Measurements from ENCODE around the gene KLHL29. TPM values are rescaled to one million over a fixed set of nuclear protein-coding genes. Genes with fewer than 3 reads are reported as not detected.

The KLHL29 gene
- total RNA-seq, 2 experiments from 2014 or later, result 2.9 to 3.5 TPM

DNA sequence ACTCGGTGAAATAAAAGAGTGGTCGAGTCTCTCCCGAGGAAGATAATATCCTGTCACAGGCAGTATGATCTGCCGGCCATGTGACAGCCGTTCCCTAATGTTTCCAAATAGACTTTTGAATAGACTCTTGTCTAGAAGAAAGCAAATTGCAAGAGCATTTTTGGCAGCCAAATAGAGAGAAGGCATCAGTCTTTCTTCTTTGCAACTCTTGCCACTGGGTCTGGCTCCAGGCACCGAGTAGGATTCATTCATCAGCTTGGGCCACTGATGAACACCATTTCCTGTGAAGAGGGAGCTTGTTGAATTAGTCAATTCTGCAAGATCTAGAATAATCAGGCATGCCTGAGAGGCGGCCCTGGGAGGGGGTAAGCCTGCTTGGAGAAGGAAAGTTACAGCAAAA is 165.6 kb downstream of the KLHL29 start:
- Mint-ChIP-seq H3K27ac (no peak overlapping the region), H3K9me3 (no peaks in the 10 kb centered on the region), H3K36me3 (ENCODE audit: low read depth) (no peaks in the 10 kb centered on the region), H3K4me3 (no peak overlapping the region), H3K4me1 (peaks cover 16% of the 10 kb centered on the region), H3K27me3 (no peaks in the 10 kb centered on the region)
- ChIA-PET CTCF (no interaction called here), POLR2A (no interaction called here)
- no peak for DNase-seq

DNA sequence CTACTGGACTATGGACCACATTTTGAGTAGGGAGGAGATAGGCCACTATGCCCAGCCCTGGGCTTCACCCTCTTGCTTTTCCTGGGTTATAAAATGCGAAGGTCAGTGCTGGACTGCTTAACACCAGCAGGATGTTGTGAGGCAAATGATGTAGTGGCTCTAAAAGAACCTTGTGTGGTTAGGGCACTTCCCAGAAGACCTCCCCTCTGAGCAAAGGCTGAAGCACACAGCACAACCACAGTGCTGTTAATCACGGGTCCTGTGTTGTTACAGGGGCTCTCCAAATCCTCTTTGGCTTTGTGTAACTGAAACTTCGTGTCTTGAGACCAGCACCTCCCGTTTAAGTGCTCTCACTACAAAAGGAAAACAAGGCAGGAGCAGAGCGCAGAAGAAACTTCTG is 166.9 kb downstream of the KLHL29 start:
- H3K4me3 Mint-ChIP-seq, result no peak overlapping the region
- H3K36me3 Mint-ChIP-seq (ENCODE audit: low read depth), result no peaks in the 10 kb centered on the region
- H3K27ac Mint-ChIP-seq, result no peak overlapping the region
- POLR2A ChIA-PET, result no interaction called here
- H3K27me3 Mint-ChIP-seq, result no peaks in the 10 kb centered on the region
- CTCF ChIA-PET, result no interaction called here
- peaks cover 16% of the 10 kb centered on the region for H3K4me1 Mint-ChIP-seq
- DNase-seq, result no peak
- H3K9me3 Mint-ChIP-seq, result no peaks in the 10 kb centered on the region

DNA sequence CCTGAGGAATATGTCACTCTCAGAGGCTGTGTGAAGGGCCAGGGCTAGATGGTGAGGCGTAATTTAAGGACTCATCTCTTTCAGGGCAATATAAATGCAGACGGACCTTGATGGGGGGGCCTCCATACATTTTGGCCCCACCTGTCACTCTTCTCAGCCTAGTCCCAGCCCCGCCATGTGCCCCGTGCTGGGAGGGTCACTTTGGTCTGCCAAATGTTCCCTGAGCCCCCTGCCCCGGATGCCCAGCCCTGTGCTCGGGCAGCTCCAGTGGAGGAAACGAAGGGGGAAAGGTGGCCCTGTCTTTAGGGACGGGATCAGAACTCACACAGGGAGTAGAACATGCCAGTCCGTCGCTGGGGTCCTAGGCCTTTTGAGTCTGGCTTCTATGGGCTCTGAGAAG is 168.6 kb downstream of the KLHL29 start:
- ChIA-PET POLR2A (no interaction called here), CTCF (no interaction called here)
- DNase-seq, result no peak
- Mint-ChIP-seq H3K27ac (no peak overlapping the region), H3K36me3 (ENCODE audit: low read depth) (no peaks in the 10 kb centered on the region), H3K4me3 (no peak overlapping the region), H3K9me3 (no peaks in the 10 kb centered on the region), H3K27me3 (no peaks in the 10 kb centered on the region), H3K4me1 (peaks cover 12% of the 10 kb centered on the region)

DNA sequence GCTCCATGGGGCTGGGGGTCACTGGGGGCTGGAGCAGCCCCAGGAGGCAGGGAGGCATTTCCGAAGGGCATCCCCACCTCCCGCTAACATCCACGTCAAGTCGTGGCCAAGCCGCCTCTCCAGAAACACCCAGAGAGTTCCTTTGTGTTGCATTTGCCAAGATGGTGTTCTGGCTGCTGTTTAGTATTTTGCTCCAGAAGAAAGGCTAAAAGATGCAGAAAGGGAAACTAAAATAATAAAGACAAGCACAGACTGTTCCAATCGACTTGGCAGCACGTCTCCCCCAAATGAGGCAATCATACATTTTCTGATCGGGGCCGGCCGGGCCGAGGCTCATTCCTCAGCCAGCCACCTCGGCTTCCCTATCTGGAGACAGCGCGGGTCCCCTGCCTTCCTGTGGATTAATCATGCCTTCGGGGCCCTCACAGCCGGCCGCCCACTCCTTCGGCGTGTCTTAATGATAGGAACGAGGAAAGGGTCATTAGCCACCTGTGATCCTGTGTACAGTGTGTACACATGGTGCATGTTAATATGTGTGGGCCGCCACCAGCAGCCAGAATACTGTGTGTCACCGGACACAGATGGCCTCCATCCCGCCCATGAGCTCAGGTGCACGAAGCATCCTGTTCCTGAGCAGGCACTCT is 169.2 kb downstream of the KLHL29 start:
- Mint-ChIP-seq H3K9me3 (no peaks in the 10 kb centered on the region), H3K27ac (no peak overlapping the region), H3K36me3 (ENCODE audit: low read depth) (no peaks in the 10 kb centered on the region), H3K4me3 (no peak overlapping the region), H3K4me1 (peaks cover 12% of the 10 kb centered on the region), H3K27me3 (no peaks in the 10 kb centered on the region)
- no peak for DNase-seq
- POLR2A ChIA-PET, result interaction anchor here (0.5 kb wide), 1 partner anchor 11 kb away, joined by 3 read pairs; no protein-coding TSS in a partner anchor
- CTCF ChIA-PET, result no interaction called here

DNA sequence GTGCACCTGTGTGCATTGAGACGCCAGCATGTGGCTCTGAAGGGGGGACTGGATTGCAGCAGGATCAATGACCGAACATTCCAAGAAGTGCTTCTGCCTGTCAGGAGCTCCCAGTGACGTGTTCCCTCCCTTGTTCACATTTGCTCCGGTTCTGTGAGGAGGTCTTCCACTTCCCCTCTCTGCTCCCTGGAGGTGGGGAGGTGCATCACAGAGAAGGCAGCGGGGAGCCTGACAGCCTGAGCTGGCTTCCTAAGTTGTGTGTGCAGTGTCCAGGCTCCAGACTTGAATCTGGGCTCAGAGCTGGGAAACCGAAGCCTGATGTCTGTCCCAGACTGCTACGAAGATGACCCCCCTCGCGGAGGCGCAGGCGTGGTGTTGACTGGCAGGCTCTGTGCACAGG is 171.0 kb downstream of the KLHL29 start:
- CTCF ChIA-PET, result no interaction called here
- DNase-seq, result no peak
- no peak overlapping the region for H3K27ac Mint-ChIP-seq
- POLR2A ChIA-PET, result no interaction called here
- no peaks in the 10 kb centered on the region for H3K36me3 Mint-ChIP-seq (ENCODE audit: low read depth)
- H3K4me1 Mint-ChIP-seq, result peaks cover 7% of the 10 kb centered on the region
- no peak overlapping the region for H3K4me3 Mint-ChIP-seq
- H3K27me3 Mint-ChIP-seq, result no peaks in the 10 kb centered on the region
- H3K9me3 Mint-ChIP-seq, result no peaks in the 10 kb centered on the region

DNA sequence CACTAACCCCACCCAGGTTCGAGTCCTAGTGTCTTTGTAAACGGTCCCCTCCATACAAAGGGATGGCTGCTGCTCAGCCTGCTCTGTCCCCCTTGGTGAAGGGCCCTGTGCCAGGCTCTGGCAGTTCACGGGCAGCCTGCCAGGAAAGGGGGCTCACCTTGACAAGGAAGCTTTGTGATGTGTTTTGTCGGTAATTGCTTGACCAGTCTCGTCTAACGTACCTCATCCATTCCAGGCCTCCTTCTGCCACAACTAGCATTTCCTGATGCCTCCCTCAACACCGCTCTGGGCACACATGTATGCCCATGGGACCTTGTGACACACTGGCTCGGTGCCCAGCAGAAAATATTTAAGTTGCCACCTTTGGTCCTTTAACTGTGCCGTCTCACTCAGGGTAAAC is 171.9 kb downstream of the KLHL29 start:
- no peaks in the 10 kb centered on the region for H3K36me3 Mint-ChIP-seq (ENCODE audit: low read depth)

DNA sequence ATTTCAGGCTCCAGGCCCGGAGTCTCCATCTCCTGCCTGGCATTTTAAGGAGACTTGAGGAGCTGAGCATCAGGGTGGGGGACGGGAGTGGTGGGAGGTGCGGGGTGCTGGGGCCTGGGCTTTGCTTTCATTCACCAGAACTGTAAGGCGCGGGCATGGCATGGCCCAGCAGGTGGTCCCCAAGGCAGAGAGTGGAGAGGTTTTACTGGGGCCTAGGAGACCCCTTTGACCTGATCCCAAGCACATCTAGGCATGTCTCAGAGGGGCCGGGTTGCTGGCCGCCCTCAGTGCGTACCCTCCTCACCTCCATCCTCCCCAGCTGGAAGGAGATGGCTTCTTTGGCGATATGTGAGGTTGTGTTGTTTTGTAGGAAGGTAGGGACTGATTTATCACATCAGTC is 172.5 kb downstream of the KLHL29 start:
- Mint-ChIP-seq H3K4me3 (no peak overlapping the region), H3K27ac (no peak overlapping the region), H3K36me3 (ENCODE audit: low read depth) (no peaks in the 10 kb centered on the region), H3K4me1 (no peaks in the 10 kb centered on the region), H3K9me3 (no peaks in the 10 kb centered on the region), H3K27me3 (no peaks in the 10 kb centered on the region)
- ChIA-PET CTCF (no interaction called here), POLR2A (no interaction called here)
- no peak for DNase-seq

More for the DNA sequence above, 171.9 kb downstream of the KLHL29 start:
- H3K4me1 Mint-ChIP-seq, result peaks cover 3% of the 10 kb centered on the region
- no peak for DNase-seq
- H3K27ac Mint-ChIP-seq, result no peak overlapping the region
- H3K27me3 Mint-ChIP-seq, result no peaks in the 10 kb centered on the region
- ChIA-PET CTCF (no interaction called here), POLR2A (no interaction called here)
- no peaks in the 10 kb centered on the region for H3K9me3 Mint-ChIP-seq
- no peak overlapping the region for H3K4me3 Mint-ChIP-seq

DNA sequence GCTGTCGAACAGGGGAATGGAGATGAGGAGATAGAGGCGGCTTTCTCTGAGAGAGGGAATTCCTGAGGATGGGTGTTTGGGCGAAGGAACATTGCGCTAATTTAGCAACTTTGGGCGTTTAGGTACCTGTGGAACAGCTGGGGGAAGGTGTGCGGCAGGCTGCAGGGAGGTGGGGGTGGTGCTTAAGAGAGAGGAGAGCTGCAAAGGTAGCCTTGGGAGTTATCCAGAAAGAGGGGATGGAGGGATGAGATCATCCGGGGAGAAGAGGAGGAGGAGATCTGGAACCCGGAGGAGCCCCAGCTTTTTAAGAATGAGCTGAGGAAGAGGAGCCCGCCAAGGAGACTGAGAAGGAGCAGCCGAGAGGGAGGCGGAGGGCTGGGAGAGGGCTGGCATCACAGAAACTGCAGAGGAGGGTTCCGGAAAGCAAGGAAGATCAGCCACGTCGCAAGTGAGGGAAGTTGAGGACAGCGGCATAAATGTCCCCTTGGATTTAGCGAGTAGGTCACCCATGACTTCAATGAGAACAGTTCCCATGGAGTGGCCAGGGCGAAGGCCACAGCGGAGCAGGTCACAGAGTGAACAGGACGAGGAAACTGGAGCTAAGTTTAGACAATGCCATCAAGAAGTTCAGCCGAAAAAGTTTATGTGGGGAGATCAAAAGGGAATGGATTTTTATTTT is 174.7 kb downstream of the KLHL29 start:
- ChIA-PET CTCF (interaction anchor here (1.0 kb wide), 1 partner anchor 13 kb away, joined by 3 read pairs; no protein-coding TSS in a partner anchor), POLR2A (no interaction called here)
- Mint-ChIP-seq H3K9me3 (no peaks in the 10 kb centered on the region), H3K27ac (no peak overlapping the region), H3K36me3 (ENCODE audit: low read depth) (no peaks in the 10 kb centered on the region), H3K27me3 (no peaks in the 10 kb centered on the region), H3K4me3 (no peak overlapping the region), H3K4me1 (no peaks in the 10 kb centered on the region)
- no peak for DNase-seq

DNA sequence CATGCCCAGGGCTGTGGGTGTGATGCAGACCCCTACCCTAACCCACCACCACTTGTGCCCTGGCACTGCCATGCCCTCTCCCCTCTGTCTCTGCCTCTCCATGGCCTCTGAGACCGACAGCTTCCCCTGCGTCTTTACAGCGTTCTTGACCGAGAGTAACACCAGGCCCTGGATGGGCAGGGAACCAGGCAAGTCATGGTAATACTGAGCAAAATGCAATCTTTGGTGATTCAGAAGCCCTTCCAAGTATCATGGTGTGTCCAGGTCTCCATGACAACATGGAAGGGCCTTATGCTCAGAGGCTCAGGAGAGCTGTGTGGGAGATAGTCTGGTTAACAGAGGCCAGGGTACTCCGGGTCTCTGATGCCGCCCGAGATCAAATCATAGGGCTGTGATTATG is 176.1 kb downstream of the KLHL29 start:
- H3K36me3 Mint-ChIP-seq (ENCODE audit: low read depth), result no peaks in the 10 kb centered on the region
- H3K27me3 Mint-ChIP-seq, result no peaks in the 10 kb centered on the region
- POLR2A ChIA-PET, result no interaction called here
- no peak overlapping the region for H3K27ac Mint-ChIP-seq
- DNase-seq, result no peak
- no peaks in the 10 kb centered on the region for H3K9me3 Mint-ChIP-seq
- no peak overlapping the region for H3K4me3 Mint-ChIP-seq
- no peaks in the 10 kb centered on the region for H3K4me1 Mint-ChIP-seq
- CTCF ChIA-PET, result no interaction called here

DNA sequence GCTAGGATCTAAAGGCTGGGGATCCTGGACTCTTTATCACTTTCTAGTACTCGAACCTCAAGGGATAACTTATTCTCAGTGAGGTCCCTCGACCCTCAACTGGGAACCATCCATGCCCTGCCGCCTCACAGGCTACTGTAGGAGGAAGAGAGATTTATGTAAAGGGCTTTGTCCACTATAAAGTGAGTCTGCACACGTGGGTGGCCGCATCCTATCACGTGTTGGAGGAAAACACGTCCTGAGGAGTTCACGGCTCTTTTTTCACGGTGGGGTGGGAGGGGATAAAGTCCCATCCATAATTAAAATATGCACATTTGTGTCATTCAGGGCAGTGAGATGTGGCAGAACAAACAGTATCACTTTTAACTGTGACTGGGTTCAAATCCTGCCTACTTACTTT is 176.6 kb downstream of the KLHL29 start:
- Mint-ChIP-seq H3K36me3 (ENCODE audit: low read depth) (no peaks in the 10 kb centered on the region), H3K27me3 (no peaks in the 10 kb centered on the region), H3K4me3 (no peak overlapping the region), H3K9me3 (no peaks in the 10 kb centered on the region), H3K4me1 (no peaks in the 10 kb centered on the region), H3K27ac (no peak overlapping the region)
- ChIA-PET POLR2A (no interaction called here), CTCF (no interaction called here)
- DNase-seq, result no peak

DNA sequence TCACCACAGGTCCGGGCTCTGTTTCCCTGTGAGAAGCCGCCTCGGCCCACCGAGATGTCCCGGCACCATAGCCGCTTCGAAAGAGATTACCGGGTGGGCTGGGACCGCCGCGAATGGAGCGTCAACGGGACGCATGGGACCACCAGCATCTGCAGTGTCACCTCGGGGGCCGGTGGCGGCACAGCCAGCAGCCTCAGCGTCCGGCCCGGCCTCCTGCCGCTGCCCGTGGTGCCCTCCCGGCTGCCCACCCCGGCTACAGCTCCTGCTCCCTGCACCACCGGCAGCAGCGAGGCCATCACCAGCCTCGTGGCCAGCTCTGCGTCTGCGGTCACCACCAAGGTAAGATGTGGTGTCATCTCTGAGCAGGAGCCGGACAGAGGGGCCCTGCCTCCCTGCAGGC is 177.2 kb downstream of the KLHL29 start:
- no peaks in the 10 kb centered on the region for H3K9me3 Mint-ChIP-seq
- H3K4me1 Mint-ChIP-seq, result no peaks in the 10 kb centered on the region
- H3K36me3 Mint-ChIP-seq (ENCODE audit: low read depth), result no peaks in the 10 kb centered on the region
- H3K4me3 Mint-ChIP-seq, result no peak overlapping the region
- DNase-seq, result no peak
- POLR2A ChIA-PET, result no interaction called here
- no peaks in the 10 kb centered on the region for H3K27me3 Mint-ChIP-seq
- CTCF ChIA-PET, result no interaction called here
- H3K27ac Mint-ChIP-seq, result no peak overlapping the region

DNA sequence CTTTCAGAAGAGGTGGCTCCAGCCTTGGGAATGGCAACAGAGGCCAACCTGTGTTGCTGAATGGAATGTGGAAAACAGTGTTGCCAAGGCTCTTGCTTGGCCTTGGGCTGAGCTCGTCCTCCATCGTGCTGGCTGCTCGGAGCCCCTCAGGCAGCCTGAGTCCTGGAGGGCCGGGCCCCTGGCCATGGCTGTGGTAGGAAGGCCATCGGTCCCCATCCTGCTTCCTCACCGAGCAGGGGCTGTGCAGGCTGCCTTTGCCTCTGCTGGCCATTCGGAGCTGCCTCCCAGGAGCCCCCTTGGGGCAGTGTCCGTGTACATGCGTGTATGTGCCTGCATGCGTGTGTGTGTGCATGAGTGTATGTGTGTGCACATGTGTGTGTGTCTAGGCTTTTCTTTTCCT is 178.2 kb downstream of the KLHL29 start:
- ChIA-PET POLR2A (no interaction called here), CTCF (no interaction called here)
- H3K27ac Mint-ChIP-seq, result no peak overlapping the region
- H3K4me1 Mint-ChIP-seq, result no peaks in the 10 kb centered on the region
- H3K27me3 Mint-ChIP-seq, result no peaks in the 10 kb centered on the region
- H3K9me3 Mint-ChIP-seq, result no peaks in the 10 kb centered on the region
- H3K36me3 Mint-ChIP-seq (ENCODE audit: low read depth), result no peaks in the 10 kb centered on the region
- DNase-seq, result no peak
- no peak overlapping the region for H3K4me3 Mint-ChIP-seq

DNA sequence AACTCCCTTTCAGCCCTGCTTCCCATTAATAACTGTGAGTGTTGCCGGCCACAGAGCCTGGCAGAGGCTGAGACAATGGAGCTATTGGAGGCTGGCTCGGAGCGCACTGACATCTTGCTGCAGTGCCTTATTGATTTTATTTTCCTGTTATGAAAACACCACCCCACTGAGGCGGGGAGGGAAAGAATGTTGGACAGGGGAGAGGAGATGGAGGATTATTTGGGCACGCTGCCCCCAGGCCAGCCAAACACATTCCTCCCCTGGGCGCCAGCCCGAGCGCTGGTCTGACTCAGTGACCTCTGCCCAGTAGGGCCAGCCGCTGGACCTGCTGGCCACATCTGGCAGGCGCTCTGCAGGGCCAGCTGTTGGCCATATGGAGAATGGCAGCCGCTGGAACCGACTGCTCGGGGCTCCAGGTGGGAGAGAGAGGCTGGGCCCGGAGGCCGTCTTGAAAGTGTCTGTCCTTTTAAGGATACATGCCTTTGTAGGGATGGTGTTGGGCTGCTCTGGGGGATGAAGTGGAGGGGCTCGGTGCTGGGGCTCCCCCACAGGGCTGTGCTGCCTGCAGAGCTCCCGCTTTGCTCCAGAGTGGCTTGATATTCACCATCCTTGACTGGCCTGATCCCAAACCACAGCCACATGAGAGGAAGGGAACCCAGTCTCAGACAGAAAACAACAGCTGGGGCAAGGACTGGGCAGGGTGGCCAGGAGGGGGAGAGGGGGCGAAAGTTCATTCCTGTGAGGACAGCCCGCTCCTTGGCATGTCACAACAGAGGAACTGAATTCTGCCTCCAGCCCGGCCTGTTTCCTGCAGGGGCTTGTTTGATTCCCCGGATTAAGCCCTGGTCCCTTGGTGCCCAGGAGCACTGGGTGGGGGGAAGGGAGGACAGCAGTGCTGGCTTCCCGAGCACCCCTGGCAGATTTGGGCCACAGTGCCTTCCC is 179.0 kb downstream of the KLHL29 start:
- no peak overlapping the region for H3K4me3 Mint-ChIP-seq
- H3K4me1 Mint-ChIP-seq, result no peaks in the 10 kb centered on the region
- no peaks in the 10 kb centered on the region for H3K27me3 Mint-ChIP-seq
- H3K9me3 Mint-ChIP-seq, result no peaks in the 10 kb centered on the region
- ChIA-PET POLR2A (no interaction called here), CTCF (no interaction called here)
- no peak for DNase-seq
- H3K36me3 Mint-ChIP-seq (ENCODE audit: low read depth), result no peaks in the 10 kb centered on the region
- no peak overlapping the region for H3K27ac Mint-ChIP-seq
